ENCODE data around the gene ACOXL.

The ACOXL gene

DNA sequence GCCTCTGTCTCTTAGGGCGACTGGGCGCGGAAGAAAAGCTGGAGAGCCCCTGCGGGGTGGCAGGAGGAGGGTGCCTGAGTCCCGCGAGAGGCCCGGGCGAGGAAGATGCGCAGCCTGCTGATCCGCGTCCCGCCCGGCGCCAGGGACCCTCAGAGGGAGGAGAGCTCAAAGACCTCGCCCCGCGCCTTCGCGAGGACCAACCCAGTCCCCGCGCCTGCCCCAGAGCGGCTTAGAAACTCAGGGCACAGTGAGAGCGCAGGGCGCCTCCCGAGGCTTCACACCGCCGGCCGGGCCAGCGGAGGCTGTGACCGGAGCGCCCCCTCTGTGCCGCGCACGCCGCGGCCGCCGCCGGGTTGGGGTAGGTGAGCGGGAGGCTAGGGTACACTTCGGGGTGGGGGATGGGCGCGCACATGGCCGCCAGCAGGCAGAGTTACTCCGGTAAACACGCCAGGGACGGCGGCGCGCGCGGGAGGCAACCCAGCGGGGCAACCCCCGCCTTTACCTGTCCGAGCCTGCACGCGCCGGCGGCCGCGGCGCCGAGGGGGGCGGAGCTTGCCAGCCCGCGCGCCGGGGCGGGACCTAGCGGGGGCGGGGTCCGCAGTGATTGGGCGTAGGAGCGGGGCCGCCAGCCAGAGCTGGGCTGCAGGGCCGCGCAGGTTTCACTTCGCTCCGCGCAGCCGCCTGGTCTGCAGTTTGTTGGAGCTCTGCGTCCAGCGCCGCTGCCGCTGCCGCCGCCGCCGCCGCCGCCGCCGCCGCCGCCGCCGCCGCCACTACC is 388.1 kb downstream of the ACOXL start, which contains the start of gene BCL2L11:
TSS of gene BCL2L11 (plus strand) at position 662 of the 775 bp plus-strand sequence. CDS start 2,832 bp downstream, outside the sequence.
- peak; percentile 92 for DNase-seq (ENCODE audit: low spot score)
- TF ChIP-seq, protein P1, sequence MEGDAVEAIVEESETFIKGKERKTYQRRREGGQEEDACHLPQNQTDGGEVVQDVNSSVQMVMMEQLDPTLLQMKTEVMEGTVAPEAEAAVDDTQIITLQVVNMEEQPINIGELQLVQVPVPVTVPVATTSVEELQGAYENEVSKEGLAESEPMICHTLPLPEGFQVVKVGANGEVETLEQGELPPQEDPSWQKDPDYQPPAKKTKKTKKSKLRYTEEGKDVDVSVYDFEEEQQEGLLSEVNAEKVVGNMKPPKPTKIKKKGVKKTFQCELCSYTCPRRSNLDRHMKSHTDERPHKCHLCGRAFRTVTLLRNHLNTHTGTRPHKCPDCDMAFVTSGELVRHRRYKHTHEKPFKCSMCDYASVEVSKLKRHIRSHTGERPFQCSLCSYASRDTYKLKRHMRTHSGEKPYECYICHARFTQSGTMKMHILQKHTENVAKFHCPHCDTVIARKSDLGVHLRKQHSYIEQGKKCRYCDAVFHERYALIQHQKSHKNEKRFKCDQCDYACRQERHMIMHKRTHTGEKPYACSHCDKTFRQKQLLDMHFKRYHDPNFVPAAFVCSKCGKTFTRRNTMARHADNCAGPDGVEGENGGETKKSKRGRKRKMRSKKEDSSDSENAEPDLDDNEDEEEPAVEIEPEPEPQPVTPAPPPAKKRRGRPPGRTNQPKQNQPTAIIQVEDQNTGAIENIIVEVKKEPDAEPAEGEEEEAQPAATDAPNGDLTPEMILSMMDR (IDR thresholded peaks at IDR 0.05; ENCODE audit: borderline replicate concordance, control extremely low read depth, extremely low read depth, insufficient read depth, missing control alignments): no peak
- in situ Hi-C loops (cut with MboI; ENCODE audit: low sequenced_read_pairs, unreplicated experiment): no loop called here

DNA sequence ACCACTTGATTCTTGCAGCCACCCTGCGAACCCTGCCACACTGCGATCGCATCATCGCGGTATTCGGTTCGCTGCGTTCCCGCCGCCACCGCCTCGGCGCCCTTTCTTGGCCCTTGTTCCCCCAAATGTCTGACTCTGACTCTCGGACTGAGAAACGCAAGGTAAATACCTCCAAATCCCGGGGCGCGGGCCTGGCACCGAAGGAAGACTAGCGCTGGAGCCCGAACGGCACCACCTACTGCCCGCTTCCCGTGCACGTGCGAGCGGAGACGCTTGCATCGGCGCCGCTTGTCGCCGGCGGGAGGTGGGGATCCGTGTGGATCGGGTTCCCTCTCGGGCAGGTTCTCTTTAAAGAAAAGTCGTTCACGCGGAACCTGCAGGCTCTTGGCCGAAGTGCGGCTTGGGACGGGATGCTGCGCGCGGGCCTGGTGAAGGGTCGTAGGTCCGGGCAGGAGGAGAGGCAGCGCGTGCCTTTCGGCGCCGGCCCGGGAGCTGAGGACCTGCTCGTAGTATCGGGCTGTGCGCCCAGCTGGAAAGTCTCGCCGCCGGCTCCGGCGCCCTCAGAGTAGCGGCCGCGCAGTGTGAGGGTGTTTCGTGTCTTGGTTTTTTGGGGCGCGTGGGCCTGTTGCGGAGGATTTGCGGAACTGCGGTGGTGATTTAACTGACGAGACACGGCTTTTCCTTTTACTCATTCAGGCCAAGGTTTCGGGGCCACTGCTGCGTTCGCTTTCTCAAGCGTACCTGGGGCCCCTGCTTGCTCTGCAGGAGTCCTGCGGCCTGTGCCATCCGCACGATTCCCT is 388.9 kb downstream of the ACOXL start:
- DNase-seq (ENCODE audit: low spot score): peak; percentile 53
- in situ Hi-C loops (cut with MboI; ENCODE audit: low sequenced_read_pairs, unreplicated experiment): no loop called here
- TF ChIP-seq, protein P1 (IDR thresholded peaks at IDR 0.05; ENCODE audit: borderline replicate concordance, control extremely low read depth, extremely low read depth, insufficient read depth, missing control alignments): no peak

DNA sequence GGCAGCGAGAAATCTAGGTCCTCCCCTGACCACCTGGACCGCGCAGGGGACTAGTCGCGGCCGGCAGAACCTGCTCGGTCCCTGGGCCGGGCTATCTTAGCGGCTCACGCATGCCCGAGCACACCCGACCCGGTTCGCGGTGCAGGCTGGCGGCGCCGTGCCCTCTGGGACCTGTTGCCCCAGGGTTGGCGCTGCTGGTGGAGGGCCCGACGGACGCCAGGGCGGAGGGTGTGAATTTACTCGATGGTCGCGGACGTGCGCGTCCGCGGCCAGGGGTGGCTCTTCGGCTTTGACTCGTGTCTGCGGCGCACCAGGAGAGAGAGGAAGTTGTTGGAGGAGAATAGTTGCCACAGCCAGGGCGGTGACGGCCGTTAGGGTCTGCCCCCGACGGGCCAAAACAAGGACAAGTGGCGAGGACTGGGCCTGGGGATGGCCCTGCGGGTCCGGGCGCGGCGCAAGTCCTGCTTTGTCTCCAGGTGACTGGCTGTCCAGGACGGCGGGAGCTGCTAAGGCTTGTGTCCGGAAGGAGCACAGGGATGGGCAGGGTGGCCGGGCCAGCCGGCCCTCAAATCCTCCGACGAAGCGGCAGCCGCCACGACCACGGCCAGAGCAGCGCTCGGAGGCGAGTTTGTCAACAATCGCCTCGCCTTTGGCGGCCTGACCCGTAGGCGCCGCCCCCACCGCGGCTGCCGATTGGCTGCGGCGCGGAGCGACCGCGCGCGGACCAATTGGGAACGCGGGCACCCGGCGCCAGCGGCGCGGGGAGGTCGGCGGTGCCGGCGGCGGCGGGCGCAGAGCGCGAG is 389.7 kb downstream of the ACOXL start:
- peak; percentile 79 for DNase-seq (ENCODE audit: low spot score)
- in situ Hi-C loops (cut with MboI; ENCODE audit: low sequenced_read_pairs, unreplicated experiment): no loop called here
- TF ChIP-seq, protein P1 (IDR thresholded peaks at IDR 0.05; ENCODE audit: borderline replicate concordance, control extremely low read depth, extremely low read depth, insufficient read depth, missing control alignments): no peak

DNA sequence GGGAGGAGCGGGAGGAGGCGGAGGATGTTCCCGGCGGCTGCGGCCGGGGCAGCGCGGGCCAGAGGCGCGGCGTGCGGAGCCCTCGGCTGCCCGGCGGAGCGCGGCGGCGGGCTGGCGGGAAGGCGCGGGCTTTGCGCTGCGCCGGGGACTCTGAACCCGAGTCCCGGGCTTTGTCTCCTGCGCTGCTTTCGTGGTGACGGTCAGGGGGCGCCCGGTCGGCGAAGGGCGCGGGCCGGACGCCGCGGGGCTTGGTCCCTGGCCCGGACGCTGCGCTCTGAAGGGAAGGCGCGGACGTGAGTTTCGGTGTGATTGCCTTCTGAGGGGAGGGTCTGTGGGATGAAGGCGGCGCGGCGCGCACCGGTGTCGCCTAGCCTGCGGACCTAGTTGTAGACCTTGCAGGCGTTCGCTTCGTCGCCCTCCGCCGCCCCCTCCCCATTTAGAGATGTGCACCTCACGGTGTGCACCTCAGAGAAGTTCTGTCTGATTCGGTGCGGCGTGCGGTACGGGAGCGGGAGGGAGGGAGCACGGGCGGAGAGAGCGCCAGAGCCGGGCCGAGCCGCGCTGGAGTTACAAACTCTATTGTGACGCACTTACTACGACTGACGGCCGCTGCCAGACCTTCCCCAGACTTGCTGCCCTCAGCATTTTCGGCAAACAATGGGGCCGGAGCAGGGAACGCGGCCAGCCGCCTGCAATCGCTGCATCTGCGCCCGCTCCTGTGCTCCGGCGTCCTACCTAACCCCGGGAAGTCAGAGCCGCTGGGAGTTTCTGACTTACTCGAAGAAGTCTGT is 390.5 kb downstream of the ACOXL start:
- TF ChIP-seq, protein P1 (IDR thresholded peaks at IDR 0.05; ENCODE audit: borderline replicate concordance, control extremely low read depth, extremely low read depth, insufficient read depth, missing control alignments): no peak
- no peak for DNase-seq (ENCODE audit: low spot score)
- in situ Hi-C loops (cut with MboI; ENCODE audit: low sequenced_read_pairs, unreplicated experiment): no loop called here

DNA sequence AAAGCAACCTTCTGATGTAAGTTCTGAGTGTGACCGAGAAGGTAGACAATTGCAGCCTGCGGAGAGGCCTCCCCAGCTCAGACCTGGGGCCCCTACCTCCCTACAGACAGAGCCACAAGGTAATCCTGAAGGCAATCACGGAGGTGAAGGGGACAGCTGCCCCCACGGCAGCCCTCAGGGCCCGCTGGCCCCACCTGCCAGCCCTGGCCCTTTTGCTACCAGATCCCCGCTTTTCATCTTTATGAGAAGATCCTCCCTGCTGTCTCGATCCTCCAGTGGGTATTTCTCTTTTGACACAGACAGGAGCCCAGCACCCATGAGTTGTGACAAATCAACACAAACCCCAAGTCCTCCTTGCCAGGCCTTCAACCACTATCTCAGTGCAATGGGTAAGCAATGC is 391.4 kb downstream of the ACOXL start:
- in situ Hi-C loops (cut with MboI; ENCODE audit: low sequenced_read_pairs, unreplicated experiment): no loop called here

More for the DNA sequence above, 391.4 kb downstream of the ACOXL start:
- TF ChIP-seq, protein P1 (IDR thresholded peaks at IDR 0.05; ENCODE audit: borderline replicate concordance, control extremely low read depth, extremely low read depth, insufficient read depth, missing control alignments): no peak
- no peak for DNase-seq (ENCODE audit: low spot score)

All from GM13976 (cell line).